ENCODE measurements around the gene RNF130. TPM values are rescaled to one million over a fixed set of nuclear protein-coding genes. Genes with fewer than 3 reads are reported as not detected.

RNF130 gene
- total RNA-seq, 1 donor from 2014 or later, result 54.8 TPM

DNA sequence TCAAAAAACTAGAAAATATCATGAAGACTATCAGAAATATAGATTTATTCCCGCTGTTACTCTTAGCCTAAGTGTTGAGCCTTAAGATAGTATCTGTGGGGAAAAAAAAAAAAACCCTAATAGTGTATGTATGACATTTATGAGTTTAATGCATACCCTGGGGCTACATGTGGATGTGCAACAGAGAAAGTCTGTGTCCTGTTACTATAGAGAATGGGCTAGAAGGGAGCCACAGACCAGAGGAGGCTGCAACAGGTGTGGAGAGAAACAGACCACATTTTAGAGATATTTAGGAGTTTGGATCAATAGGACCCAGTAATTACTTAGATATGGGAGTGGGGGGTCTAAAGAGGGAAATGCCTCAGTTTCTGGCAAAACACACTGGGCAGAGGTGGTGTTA lies 15.4 kb downstream of the RNF130 start:
- no peak for DNase-seq (ENCODE audit: low spot score)

DNA sequence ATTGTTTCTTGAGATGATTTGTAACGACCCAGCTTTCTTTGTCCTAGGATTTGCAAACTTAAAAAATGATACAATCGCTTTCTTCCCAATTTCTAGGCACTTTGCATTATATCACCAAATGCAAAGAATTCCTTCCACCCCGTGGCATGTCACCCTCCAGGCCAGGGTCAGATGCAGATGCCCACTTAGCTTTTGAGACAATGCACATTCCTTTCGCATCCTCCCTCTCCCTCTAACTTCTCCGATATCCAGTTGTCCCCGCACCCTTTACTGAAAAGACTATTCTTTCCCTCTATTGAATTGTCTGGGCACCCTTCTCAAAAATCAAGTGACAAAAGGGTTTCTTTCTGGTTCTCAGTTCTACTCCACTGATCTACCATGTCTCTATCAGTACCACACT lies 17.3 kb downstream of the RNF130 start:
- DNase-seq (ENCODE audit: low spot score), result no peak

DNA sequence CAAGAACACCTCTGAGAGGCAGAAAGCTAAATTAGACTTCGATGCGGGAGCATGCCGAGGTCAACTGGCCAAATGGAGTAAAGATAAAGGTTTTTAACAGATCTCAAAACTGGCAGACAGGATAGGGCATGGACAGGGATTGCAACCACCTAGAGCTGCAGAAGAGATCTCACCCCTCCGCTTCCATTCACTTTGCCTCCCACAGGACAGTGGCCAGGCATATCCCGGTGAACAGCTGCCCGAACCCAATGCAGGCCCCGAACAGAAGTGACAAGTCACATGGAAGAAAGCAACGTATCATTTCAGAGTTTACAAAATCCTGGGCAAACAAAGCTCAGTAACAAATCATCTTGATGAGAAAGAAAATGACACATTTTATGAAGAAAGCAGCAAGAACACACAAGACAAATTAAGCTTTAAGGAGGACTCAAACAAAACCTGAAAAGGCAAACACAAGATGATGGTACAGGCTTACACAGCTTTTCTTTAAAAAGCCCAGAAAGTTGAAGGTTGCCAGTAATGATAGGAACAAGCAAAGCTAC lies 18.4 kb downstream of the RNF130 start:
- DNase-seq (ENCODE audit: low spot score), result no peak

DNA sequence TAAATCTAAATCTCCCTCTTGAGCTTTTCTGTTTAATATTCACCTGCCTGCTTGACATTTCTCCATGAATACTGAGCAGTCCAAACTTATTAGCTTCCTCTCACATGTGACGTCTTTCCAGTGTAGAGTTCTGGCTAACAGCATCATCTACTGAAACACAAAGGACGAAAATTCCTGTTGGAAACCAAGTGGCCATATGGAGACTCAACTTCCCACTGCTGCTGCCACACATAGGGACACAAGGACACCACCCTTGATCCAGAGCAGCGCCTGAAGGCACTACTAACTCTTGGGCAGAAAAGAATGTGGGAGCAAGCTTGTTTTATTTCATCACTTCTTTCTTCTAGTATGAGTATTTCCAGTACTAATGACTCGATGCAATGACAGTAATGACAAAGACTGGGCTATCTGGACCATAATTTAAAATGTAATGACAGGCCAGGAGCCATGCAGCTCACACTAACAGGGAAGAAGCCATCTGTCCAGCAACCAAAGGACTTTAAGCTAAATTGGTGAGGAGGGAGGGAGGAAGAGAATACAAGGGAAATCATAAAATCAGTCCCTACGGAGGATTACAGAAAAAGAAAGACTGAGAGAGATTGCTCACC lies 19.2 kb downstream of the RNF130 start:
- no peak for DNase-seq (ENCODE audit: low spot score)

DNA sequence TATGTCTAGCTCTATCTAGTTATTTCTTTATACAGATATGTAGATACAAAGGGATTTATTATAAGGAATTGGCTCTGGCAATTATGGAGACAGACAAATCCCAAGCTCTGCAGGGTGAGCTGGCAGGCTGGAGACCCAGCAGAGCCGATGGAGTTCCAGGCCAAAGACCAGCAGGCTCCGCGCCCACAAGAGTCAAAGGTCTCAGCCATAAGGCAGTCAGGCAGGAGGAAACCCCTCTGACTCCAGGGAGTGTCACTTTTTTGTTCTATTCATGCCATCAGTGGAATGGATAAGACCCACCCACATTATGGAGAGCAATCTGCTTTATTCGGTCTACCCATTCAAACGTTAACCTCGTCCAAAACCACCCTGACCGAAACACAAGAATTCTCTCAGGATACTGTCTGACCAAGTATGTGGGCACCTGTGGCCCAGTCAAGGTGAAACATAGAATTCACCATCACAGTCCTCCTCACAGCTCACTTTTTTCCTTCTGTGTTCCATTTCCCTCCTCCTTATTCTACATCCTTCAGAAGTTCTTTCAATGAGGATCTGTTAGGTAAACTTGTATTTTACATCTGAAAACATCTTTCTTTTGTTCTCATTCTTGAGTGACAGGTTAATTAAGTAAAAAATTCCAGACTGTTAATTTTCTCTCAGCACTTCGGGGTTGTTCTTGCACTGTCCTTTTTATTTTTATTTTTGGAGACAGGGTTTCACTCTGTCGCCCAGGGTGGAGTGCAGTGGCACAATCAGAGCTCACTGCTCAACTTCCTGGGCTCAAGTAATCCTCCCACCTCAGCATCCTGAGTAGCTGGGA lies 21.2 kb downstream of the RNF130 start:
- DNase-seq (ENCODE audit: low spot score), result no peak

DNA sequence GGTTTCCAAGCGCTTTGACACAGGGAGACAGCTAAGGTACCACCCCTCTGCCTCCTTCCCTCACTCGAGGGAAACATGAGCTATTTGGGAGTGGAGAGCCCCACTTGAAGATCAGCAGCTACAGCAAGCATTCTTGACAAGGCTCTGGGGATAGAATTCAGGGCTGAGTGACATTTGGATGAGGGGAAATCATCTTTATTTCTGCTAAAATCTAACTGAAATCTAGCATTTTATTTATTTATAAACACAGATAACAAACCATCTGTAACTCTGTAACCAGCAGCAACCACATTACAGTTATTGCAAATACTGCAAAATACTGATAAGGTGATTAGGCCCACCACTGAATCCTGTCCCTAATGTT lies 22.4 kb downstream of the RNF130 start:
- DNase-seq (ENCODE audit: low spot score), result no peak

DNA sequence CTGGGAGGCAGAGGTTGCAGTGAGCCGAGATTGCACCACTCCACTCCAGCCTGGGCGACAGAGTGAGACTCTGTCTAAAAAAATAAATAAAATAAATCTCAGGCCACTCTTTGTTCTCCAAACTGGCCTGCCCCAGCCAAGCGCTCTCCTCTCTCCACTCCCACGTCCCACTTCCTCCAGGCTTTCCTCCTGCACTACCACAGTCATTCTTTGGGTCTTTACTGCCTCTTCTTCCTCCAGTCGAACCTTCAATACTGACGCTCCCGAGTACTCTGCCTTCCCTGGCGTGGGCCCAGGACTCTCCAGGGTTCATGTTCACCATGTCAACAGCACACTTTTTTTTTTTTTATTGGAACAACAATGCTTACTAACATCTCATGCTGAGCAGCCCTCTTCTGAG lies 23.9 kb downstream of the RNF130 start:
- DNase-seq (ENCODE audit: low spot score), result no peak

DNA sequence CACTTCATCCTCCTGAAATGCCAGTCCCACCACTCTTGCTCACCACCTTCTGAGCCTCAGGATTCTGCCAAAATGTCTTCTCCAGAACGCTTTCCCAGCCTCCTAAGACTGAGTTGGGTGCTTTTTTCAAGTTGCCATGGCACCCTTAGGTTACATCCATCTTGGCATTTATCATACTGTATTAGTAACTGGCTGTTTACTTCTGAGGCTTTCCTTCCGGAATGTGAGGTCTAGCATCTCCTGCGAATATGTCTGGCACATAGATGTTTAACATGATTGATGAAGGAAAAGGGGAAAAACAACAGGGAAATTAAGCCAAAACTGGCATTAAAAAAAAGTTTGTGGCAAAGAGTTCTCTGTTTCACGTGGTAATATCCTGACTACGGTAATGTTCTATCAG lies 24.9 kb downstream of the RNF130 start:
- DNase-seq (ENCODE audit: low spot score), result no peak

DNA sequence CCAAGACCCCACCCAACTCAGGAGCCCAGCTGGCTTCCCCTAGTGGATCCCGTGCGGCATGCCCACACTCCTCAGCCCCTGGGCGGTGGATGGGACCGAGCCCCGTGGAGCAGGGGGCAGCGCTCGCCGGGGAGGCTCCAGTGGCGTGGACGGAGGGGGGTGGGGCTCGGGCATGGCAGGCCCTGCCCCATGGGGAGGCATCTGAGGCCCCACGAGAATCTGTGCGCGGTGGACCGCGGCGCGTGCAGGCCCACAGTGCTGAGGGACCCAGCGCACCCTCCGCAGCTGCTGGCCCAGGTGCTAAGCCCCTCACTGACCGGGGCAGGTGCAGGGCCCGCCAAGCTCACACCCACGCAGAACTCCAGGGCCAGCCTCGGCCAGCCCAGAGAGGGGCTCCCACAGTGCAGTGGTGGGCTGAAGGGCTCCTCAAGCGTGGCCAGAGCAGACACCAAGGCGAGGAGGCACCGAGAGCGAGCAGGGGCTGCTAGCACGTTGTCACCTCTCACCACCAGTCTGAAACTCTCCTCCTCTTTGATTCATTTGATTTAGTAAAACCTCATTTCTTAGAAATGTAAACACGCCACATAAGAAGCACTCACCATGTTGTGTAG lies 25.6 kb downstream of the RNF130 start:
- DNase-seq (ENCODE audit: low spot score), result no peak

DNA sequence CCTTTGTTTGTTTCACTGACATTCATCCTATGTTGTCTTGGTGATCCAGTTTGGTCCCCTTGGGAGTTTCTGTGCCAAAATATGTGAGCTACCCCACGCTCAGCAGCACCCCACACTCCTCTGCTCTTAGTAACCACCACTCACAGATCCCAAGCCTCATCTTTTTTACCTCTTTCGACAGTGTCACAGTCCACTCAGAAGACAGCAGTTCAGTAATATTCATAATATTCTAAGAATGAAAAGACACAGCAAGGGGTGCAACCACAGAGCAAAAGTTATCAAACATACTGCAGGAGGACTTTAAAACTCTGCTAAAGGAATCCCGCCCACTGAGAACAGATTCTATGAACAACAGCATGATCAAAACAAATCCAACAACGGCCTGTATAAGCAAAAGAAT lies 28.2 kb downstream of the RNF130 start:
- no peak for DNase-seq (ENCODE audit: low spot score)

DNA sequence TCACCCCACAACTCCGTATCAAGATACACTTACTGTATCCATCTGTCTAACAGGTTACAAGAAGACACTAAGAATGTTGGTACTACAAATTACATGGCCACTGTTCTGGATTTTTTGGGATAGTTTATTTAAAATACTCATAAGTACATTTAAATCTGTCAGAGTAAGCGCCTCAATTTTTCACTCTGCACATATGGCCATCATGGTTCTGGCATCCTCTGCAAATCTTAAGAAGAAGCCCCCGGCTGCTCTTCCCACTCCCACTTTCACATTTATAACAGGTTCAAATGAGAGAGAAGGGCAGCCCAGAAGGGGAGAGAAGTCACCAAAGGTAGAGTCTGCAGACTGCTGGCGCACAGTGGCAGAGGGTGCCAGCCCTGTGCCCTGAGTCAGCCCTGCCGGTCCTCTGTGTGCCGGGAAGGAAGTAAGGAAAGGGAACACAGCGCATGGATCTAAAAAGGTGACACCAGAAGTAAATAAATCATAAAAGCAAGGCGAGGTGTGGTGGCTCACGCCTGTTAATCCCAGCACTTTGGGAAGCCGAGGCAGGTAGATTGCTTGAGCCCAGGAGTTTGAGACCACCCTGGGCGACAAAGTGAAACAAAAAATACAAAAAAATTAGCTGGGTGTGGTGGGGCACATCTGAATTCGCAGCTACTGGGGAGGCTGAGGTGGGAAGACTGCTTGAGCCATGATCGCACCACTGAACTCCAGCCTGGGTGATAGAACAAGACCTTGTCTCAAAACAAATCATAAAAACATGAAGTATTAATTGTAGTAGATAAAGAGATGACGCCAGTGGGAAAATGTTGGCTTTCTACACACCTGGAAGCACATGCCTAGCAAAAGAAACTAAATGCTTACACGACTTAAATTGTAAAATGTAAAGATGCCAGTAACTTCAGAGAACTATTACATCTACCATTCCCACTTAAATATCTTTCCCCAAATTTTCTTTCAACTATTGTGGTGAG lies 30.0 kb downstream of the RNF130 start:
- no peak for DNase-seq (ENCODE audit: low spot score)

DNA sequence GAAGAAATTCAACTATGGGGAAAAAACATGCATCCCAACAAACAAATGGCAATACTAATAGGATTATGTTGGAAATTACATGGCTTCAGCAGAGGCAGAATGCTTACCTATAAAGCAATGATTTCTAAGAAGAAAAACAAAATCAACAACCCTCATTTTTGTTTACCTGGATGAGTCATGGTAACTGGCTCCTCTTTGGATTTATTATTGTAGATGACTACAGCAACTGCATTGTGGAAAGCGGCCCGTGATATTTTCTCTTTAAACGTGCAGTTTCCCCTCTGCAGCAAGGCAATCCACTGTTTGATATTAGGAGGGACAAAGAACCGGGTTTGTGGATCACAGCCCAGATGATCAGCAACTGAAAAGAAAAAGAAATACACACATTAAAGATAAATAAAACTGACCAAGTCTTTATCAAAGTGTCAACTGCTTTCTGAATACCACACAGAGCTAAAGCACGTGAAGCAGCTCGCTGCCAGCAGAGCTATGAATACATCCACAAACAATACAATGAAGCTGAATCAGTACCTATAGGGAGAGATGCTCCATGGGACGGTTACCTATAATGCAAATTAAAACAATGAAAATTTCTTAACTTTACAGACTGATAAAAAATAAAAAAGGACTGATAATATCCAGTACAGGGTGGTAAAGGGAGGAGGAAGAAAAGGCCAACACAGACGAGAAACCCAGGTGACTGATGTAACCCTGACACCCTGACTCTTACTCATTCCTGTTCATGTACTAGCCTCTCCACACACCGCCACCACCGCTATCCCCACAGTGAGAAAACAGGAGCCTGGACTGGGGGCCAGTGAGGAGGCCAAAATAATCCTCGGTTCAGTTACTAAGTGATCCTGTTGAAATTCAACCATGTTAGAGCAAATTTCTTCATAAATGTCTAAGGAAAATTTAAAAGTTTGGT lies 31.0 kb downstream of the RNF130 start:
- DNase-seq (ENCODE audit: low spot score), result no peak

DNA sequence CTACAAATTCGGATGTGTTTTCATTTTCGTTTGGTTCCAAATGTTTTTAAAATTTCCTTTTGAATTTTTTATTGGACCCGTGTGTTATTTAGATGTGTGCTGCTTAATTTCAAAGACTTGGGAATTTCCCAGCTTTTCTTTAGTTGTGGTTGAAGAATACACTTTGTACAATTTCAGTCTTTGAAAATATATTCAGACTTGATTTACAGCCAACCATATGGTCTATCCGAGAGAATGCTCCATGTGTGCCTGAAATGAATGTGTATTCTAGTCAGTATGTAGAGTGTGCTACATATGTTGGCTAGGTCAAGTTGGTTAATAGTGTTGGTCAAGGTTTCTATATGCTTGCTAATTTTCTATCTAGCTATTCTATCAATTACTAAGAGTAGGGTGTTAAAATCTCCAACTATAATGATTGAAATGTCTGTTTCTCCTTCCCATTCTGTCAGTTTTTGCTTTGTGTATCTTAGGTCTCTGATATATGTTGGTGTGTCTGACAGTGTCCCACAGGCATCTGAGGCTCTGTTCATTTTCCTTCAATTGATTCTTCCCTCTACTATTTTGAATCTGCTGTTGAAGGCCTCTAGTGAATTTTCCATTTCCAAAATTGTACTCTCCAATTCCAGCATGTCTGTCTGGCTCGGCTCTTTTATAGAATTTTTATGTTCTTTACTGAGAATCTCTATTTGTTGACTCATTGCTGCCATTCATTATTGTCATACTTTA lies 36.2 kb downstream of the RNF130 start:
- no peak for DNase-seq (ENCODE audit: low spot score)

DNA sequence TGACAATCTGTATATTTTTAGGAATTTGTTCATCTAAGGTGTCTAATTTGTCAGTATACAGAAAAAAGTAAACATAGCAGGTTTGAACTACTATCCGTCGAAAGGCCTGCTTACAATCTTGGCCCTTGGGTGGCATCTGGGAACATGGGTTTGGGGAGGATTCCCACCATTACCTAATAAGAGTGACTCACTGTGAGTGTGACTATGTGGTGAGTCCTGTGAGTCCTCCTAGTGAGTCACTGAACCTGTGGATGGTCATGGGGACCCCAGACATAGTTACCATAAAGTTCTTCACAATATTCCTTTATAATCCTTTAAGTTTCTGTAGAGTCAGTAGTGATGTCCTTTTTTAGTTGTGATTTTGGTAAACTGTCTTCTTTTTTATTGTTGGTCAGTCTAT lies 37.0 kb downstream of the RNF130 start:
- no peak for DNase-seq (ENCODE audit: low spot score)

DNA sequence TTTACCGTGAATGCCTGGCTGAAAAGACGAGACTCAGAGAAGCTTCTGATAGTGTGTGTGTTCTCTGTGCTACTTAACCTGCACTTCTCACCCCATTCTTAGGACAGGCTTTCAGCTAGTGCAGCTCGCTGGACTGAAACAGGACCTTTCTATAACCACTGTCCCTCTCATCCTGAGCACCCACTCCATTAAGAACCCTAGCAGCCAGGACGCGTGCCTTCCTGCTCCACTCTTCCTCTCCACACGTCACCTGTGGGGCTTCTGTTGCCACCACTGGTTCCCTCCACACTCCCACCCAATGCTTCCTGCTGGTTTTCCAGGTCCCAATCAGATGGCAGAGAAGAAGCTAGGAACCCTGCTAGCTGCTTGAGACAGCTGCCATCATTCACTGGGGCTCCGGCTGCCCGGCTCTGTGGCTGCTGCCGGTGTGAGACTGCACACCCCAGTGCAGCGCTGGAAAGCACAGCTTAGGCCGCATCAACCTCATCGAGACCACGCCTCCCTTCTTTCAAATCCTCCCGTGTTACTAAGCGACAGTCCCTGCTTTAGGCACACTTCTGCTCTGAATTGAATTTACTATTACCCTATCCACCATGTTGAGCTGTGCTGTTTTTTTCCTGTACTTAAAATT lies 44.0 kb downstream of the RNF130 start:
- DNase-seq (ENCODE audit: low spot score), result no peak

DNA sequence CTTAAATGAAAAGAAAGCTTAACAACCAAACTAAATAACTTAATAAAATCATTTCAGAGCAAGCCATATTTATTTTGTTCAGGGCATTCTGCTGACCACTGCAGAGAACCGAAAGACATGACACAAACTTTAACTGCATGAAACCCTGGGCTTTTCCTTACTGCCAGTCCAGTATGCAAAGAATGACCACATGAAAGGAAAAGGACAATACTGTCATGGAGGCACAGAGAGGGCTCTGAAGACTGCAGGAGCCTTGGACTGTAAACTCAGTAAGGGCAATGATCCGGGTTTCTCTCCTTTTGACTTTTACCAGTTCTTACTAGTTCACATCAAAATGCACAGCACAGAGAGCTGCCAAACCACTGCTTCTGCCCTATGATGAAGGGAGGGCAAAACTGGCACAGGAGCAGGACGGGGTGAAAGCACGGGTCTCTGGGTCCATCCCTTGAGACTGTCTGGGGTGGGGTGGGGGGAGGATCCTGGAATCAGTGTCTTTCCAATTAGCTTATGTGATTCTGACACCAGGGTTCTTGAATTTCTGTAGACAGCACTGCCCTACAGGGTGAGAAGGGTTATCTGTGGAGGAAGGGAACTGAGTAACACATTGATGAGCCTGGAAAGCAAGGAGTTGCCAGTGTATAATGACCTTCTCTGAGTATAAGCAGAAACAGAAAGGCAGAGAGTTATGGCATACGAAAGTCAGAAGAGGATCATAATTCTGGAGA lies 44.7 kb downstream of the RNF130 start:
- no peak for DNase-seq (ENCODE audit: low spot score)

DNA sequence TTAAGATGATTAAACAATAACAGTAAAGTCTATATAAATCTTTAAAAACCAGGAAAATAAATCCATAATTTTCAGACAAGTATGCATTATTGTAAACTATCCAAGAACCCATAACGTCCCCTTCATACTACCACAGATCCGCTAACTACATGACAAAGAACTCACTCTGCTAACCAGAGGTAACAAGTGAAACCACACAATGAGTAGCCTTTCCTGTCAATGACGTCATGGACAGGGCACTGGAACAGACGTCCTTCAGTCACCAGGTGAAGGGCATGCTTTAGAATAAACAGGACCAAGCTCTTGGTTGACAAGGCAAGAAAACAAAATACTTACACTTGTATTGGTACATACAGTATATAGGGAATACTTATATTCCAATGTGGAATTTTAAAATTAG lies 45.2 kb downstream of the RNF130 start:
- no peak for DNase-seq (ENCODE audit: low spot score)

DNA sequence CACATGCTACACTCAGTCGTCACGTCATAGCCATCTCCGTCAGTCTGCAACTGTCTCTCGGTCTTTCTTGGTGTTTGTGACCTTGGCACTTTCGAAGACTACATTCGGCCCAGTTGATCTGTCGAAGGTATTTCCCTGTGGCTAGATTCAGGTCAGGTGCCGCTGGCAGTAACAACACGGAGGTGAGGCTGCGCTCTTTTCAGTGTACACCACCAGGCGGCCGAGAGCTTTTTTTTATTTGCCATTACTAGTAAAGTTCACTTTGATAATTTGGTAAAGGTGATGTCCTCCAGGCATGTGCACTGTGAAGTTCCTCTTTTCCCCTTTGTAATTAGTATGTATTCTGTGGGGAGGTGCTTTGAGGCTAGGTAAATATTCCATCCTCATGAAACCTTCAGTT lies 49.7 kb downstream of the RNF130 start:
- DNase-seq (ENCODE audit: low spot score), result no peak

DNA sequence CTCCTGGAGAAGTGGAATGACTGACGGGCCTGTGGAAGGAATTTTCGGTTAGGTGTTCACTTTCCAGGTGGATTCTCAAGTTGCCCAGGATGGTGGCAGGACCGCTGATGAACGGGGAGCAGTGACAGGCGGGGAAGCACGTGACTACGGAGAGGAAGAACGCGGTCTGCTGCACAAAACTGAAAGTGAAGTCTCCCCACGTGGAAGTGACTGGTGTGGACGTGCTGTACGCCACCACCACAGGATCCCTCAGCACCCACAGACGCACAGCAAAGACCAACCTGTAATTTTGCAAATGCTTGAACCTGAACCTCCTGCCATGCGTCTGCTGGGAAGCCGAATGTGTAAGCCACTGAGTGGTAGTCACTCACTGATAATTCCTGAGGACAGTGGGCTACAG lies 51.4 kb downstream of the RNF130 start:
- no peak for DNase-seq (ENCODE audit: low spot score)
